ENCODE measurements around the gene WDR33.

DNA sequence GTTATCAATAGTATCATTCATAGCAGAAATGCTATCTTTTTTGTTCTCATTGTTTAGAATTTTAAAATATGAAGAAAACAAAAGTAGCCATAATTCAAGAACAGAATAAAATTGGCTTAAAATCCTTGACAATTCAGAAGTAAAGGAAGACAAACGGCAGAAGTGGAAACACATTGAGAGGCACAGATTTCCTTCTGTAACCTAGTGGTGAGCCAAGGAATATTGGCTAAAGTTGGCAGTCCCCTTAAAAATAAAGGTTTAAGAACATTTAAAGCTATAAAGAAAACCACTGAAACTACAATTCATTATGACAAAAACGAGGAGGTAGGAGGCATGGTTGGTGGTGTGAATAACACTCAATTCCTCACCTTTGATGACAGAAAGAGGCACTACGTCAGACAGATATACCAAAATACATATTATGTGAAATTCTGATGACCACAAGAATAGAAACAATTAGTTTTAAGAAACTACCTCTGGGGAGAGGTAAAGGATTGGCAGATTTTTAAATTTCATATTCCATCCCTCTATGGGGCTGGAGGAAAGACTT lies 67.4 kb downstream of the WDR33 start:
- TF ChIP-seq POLR2A (IDR thresholded peaks at IDR 0.05; ENCODE audit: low read depth, low read length) (no peak), RCOR1 (IDR thresholded peaks at IDR 0.05; ENCODE audit: insufficient replicate concordance, low read length) (no peak), RAD21 (IDR thresholded peaks at IDR 0.05; ENCODE audit: low read length) (no peak), RFX5 (IDR thresholded peaks at IDR 0.05; ENCODE audit: low read depth, low read length) (no peak)
- TF ChIP-seq, protein P1, sequence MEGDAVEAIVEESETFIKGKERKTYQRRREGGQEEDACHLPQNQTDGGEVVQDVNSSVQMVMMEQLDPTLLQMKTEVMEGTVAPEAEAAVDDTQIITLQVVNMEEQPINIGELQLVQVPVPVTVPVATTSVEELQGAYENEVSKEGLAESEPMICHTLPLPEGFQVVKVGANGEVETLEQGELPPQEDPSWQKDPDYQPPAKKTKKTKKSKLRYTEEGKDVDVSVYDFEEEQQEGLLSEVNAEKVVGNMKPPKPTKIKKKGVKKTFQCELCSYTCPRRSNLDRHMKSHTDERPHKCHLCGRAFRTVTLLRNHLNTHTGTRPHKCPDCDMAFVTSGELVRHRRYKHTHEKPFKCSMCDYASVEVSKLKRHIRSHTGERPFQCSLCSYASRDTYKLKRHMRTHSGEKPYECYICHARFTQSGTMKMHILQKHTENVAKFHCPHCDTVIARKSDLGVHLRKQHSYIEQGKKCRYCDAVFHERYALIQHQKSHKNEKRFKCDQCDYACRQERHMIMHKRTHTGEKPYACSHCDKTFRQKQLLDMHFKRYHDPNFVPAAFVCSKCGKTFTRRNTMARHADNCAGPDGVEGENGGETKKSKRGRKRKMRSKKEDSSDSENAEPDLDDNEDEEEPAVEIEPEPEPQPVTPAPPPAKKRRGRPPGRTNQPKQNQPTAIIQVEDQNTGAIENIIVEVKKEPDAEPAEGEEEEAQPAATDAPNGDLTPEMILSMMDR (conservative IDR thresholded peaks at IDR 0.05; ENCODE audit: low read depth, low read length): no peak
